ENCODE data around the gene CDK19. TPM values are rescaled to one million over a fixed set of nuclear protein-coding genes. Genes with fewer than 3 reads are reported as not detected.

The CDK19 gene
- total and polyA plus RNA-seq, 2 of the 13 experiments (the other 11 are each of a cell fraction or from before 2014, with no cell fraction given): 13.4 to 27.0 TPM

DNA sequence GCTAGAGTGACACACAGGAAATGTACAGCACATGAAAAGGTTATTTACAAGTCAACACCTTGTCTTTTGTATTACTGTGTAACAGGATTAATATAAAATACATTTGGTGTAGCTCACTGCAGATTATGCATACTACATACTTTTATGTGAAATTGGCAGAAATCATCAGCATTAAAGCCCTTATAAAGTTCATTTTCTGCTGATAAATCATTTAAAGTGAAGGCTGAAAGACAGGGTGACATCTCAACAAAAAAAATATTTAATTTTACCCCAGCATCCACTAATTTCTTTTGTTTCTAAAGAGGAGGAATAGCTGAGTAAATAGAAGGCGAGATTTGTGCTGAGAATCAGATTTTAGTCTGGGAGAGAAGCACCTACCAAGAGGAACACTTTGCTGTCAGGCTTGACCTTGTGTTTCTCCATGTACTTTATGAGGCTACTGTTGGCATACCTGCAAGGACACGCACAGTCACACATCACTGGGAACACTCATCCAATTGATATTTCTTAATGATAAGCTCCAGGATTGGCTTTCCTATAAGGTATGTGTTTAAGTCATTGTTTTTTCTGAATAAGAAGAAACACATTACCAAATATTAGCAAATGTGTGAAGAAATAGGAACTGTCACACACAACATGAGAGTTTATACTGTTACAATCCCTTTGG lies 192.2 kb downstream of the CDK19 start (continued):
- TF ChIP-seq ARNT2 (CRISPR knock-in tag; IDR thresholded peaks at IDR 0.05; ENCODE audit: low read depth) (no peak), MAFF (IDR thresholded peaks at IDR 0.05; ENCODE audit: low read depth, low read length) (peak; percentile 51; the same call in 1 of the 2 replicates), SATB2 (CRISPR knock-in tag; IDR thresholded peaks at IDR 0.05) (no peak), ZNF460 (CRISPR knock-in tag; IDR thresholded peaks at IDR 0.05; ENCODE audit: borderline replicate concordance) (no peak)
- TF ChIP-seq, protein P1, sequence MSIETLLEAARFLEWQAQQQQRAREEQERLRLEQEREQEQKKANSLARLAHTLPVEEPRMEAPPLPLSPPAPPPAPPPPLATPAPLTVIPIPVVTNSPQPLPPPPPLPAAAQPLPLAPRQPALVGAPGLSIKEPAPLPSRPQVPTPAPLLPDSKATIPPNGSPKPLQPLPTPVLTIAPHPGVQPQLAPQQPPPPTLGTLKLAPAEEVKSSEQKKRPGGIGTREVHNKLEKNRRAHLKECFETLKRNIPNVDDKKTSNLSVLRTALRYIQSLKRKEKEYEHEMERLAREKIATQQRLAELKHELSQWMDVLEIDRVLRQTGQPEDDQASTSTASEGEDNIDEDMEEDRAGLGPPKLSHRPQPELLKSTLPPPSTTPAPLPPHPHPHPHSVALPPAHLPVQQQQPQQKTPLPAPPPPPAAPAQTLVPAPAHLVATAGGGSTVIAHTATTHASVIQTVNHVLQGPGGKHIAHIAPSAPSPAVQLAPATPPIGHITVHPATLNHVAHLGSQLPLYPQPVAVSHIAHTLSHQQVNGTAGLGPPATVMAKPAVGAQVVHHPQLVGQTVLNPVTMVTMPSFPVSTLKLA (IDR thresholded peaks at IDR 0.05): no peak
- TF ChIP-seq, protein P2, sequence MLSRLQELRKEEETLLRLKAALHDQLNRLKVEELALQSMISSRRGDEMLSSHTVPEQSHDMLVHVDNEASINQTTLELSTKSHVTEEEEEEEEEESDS (CRISPR knock-in tag; IDR thresholded peaks at IDR 0.05; ENCODE audit: borderline replicate concordance): no peak
- TF ChIP-seq, protein P3, sequence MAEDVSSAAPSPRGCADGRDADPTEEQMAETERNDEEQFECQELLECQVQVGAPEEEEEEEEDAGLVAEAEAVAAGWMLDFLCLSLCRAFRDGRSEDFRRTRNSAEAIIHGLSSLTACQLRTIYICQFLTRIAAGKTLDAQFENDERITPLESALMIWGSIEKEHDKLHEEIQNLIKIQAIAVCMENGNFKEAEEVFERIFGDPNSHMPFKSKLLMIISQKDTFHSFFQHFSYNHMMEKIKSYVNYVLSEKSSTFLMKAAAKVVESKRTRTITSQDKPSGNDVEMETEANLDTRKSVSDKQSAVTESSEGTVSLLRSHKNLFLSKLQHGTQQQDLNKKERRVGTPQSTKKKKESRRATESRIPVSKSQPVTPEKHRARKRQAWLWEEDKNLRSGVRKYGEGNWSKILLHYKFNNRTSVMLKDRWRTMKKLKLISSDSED (CRISPR knock-in tag; IDR thresholded peaks at IDR 0.05): no peak

DNA sequence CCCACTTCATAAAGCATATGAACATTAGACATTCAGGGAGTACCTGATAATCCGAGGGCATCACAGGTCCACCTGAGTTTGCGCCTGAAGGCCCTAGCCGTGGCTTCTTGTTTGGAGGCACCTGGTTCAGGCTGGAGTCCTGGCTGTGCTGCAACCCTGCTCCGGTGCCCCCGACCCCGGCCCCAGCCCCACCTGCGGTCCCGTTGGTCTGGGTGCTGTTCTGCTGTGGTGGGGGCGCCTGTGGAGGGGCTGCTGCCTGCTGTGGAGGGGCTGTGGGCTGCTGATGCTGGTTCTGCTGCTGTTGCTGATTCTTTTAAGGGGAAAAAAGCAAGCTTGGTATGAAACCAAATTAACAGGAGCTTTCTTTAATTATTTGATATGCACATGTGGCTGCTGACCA lies 194.2 kb downstream of the CDK19 start:
- FAIRE-seq (no peak), DNase-seq (ENCODE audit: low spot score) (no peak), ATAC-seq (no peak)
- H2AFZ ChIP-seq (ENCODE audit: low read length): no peak overlapping the region
- no peak overlapping the region for H3K4me3 ChIP-seq (replicated peaks in 1 of 3; ENCODE audit: insufficient read depth in 1 of 3, low read depth in 2 of 3, low read length in 3 of 3)
- BruUV-seq (replicated peaks): no TSS peak
- intact Hi-C loops (cut with micrococcal nuclease; ENCODE audit: unreplicated experiment): no loop called here
- no peaks in the 10 kb centered on the region for H3K27me3 ChIP-seq (ENCODE audit: control insufficient read depth in 1 of 2, insufficient read depth in 2 of 2, low read length in 2 of 2)
- H3K9me3 ChIP-seq (ENCODE audit: low read length): no peaks in the 10 kb centered on the region
- H3K36me3 ChIP-seq (replicated peaks in 1 of 2; ENCODE audit: control insufficient read depth in 1 of 2, insufficient read depth in 2 of 2, low read length in 2 of 2): peaks cover 16 to 58% of the 10 kb centered on the region in 2 experiments
- WGBS (ENCODE audit: low lambda C conversion rate): 100% methylated on average over 7 of the region's 9 CpGs
- H3K27ac ChIP-seq (ENCODE audit: extremely low read length, insufficient read depth, low read length): no peak overlapping the region
- no peak overlapping the region for H3K9ac ChIP-seq (ENCODE audit: insufficient read depth, low read depth, low read length)
- POLR2A ChIA-PET: no interaction called here
- CTCF ChIA-PET (ENCODE audit: low intra/inter-chr PET ratio, low total read pairs): no interaction called here
- in situ Hi-C loops (cut with HindIII; ENCODE audit: extremely low pct_ligation_motif_present, low pct_unique_long_range_greater_than_20kb): no loop called here
- no peak overlapping the region for H3K4me2 ChIP-seq (ENCODE audit: low read depth, low read length)
- no peaks in the 10 kb centered on the region for H4K20me1 ChIP-seq (ENCODE audit: insufficient read depth, low read length)
- no peaks in the 10 kb centered on the region for H3K79me2 ChIP-seq (ENCODE audit: insufficient read depth, low read length)
- H3K4me1 ChIP-seq (ENCODE audit: insufficient read depth, low read length): peaks cover 23% of the 10 kb centered on the region
- TF ChIP-seq SMAD3 (CRISPR knock-in tag; IDR thresholded peaks at IDR 0.05) (no peak), ZSCAN29 (CRISPR knock-in tag; conservative IDR thresholded peaks at IDR 0.05) (no peak), KDM1A (CRISPR knock-in tag; IDR thresholded peaks at IDR 0.05) (no peak)
- TF ChIP-seq, protein P4, sequence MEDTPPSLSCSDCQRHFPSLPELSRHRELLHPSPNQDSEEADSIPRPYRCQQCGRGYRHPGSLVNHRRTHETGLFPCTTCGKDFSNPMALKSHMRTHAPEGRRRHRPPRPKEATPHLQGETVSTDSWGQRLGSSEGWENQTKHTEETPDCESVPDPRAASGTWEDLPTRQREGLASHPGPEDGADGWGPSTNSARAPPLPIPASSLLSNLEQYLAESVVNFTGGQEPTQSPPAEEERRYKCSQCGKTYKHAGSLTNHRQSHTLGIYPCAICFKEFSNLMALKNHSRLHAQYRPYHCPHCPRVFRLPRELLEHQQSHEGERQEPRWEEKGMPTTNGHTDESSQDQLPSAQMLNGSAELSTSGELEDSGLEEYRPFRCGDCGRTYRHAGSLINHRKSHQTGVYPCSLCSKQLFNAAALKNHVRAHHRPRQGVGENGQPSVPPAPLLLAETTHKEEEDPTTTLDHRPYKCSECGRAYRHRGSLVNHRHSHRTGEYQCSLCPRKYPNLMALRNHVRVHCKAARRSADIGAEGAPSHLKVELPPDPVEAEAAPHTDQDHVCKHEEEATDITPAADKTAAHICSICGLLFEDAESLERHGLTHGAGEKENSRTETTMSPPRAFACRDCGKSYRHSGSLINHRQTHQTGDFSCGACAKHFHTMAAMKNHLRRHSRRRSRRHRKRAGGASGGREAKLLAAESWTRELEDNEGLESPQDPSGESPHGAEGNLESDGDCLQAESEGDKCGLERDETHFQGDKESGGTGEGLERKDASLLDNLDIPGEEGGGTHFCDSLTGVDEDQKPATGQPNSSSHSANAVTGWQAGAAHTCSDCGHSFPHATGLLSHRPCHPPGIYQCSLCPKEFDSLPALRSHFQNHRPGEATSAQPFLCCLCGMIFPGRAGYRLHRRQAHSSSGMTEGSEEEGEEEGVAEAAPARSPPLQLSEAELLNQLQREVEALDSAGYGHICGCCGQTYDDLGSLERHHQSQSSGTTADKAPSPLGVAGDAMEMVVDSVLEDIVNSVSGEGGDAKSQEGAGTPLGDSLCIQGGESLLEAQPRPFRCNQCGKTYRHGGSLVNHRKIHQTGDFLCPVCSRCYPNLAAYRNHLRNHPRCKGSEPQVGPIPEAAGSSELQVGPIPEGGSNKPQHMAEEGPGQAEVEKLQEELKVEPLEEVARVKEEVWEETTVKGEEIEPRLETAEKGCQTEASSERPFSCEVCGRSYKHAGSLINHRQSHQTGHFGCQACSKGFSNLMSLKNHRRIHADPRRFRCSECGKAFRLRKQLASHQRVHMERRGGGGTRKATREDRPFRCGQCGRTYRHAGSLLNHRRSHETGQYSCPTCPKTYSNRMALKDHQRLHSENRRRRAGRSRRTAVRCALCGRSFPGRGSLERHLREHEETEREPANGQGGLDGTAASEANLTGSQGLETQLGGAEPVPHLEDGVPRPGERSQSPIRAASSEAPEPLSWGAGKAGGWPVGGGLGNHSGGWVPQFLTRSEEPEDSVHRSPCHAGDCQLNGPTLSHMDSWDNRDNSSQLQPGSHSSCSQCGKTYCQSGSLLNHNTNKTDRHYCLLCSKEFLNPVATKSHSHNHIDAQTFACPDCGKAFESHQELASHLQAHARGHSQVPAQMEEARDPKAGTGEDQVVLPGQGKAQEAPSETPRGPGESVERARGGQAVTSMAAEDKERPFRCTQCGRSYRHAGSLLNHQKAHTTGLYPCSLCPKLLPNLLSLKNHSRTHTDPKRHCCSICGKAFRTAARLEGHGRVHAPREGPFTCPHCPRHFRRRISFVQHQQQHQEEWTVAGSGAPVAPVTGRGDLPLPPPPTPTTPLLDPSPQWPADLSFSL (CRISPR knock-in tag; IDR thresholded peaks at IDR 0.05): no peak
- TF ChIP-seq, protein P5, sequence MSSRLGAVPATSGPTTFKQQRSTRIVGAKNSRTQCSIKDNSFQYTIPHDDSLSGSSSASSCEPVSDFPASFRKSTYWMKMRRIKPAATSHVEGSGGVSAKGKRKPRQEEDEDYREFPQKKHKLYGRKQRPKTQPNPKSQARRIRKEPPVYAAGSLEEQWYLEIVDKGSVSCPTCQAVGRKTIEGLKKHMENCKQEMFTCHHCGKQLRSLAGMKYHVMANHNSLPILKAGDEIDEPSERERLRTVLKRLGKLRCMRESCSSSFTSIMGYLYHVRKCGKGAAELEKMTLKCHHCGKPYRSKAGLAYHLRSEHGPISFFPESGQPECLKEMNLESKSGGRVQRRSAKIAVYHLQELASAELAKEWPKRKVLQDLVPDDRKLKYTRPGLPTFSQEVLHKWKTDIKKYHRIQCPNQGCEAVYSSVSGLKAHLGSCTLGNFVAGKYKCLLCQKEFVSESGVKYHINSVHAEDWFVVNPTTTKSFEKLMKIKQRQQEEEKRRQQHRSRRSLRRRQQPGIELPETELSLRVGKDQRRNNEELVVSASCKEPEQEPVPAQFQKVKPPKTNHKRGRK (CRISPR knock-in tag; IDR thresholded peaks at IDR 0.05): no peak

Data from HepG2 (cell line).